HG02943 (cell line): ENCODE results near the gene SRPX.

Source experiments
- ATAC-seq: cut with Tn5 transposase; IDR thresholded peaks from one replicate; pipeline ENCODE4 v1.9.1; 2021; ENCODE audit warnings: mild to moderate bottlenecking, low read depth, moderate library complexity; ENCODE audit not compliant: unreplicated experiment

Gene SRPX

GRCh38 chrX:38220415-38221390 is at the start of gene SRPX:
SRPX (minus strand) TSS chrX:38220871; CDS start chrX:38220792, 79 bp downstream.
- ATAC-seq, result no peak

- ATAC-seq, result no peak
These were observed 47.3 kb upstream of the SRPX start for GRCh38 chrX:38268011-38268410.

- no peak for ATAC-seq
These were observed 42.3 kb upstream of the SRPX start for GRCh38 chrX:38262715-38263620.

- ATAC-seq, result no peak
These were observed 39.6 kb upstream of the SRPX start for GRCh38 chrX:38260231-38260630.

GRCh38 chrX:38256019-38256418 is 35.3 kb upstream of the SRPX start:
- ATAC-seq, result no peak

GRCh38 chrX:38249965-38250364 is 29.3 kb upstream of the SRPX start:
- no peak for ATAC-seq

GRCh38 chrX:38247051-38247450 is 26.4 kb upstream of the SRPX start:
- ATAC-seq, result no peak

GRCh38 chrX:38240541-38240940 is 19.9 kb upstream of the SRPX start:
- no peak for ATAC-seq

GRCh38 chrX:38236901-38237615 is 16.4 kb upstream of the SRPX start:
- ATAC-seq, result no peak

GRCh38 chrX:38233891-38234667 is 13.4 kb upstream of the SRPX start:
- no peak for ATAC-seq

GRCh38 chrX:38232079-38232686 is 11.5 kb upstream of the SRPX start:
- no peak for ATAC-seq

GRCh38 chrX:38225093-38225492 is 4.4 kb upstream of the SRPX start:
- ATAC-seq, result no peak

GRCh38 chrX:38224160-38224559 is 3.5 kb upstream of the SRPX start:
- ATAC-seq, result no peak

- no peak for ATAC-seq
These were observed 789 bp upstream of the SRPX start for GRCh38 chrX:38221391-38221929.

GRCh38 chrX:38220024-38220414 is 652 bp downstream of the SRPX start:
- ATAC-seq, result no peak

GRCh38 chrX:38216642-38217041 is 4.0 kb downstream of the SRPX start:
- no peak for ATAC-seq

- ATAC-seq, result no peak
These were observed 5.8 kb downstream of the SRPX start for GRCh38 chrX:38214551-38215531.

GRCh38 chrX:38214044-38214443 is 6.6 kb downstream of the SRPX start:
- ATAC-seq, result no peak
